D721Med (cell line): Measurements from ENCODE around the gene ZCCHC3.

ENCODE experiments used
- DNase-seq: peaks from one replicate; pipeline ENCODE4 v3.0.0; 2011; ENCODE audit warnings: low spot score; ENCODE audit not compliant: insufficient read length
- FAIRE-seq: peaks from 2 replicates; lab custom pipeline; 2011; peaks lifted over from hg19 to GRCh38; lab: Jason Lieb, UNC
- CTCF ChIP-seq: IDR thresholded peaks from 2 replicates; pipeline ENCODE4 v1.5.1; 2012; ENCODE audit warnings: mild to moderate bottlenecking, control low read depth; ENCODE audit not compliant: insufficient read depth; ENCODE audit errors: missing control alignments

Gene ZCCHC3

GRCh38 chr20:348972-349841 lies 51.8 kb downstream of the ZCCHC3 start:
- DNase-seq (no peak), FAIRE-seq (no peak)
- TF ChIP-seq CTCF: no peak
